Colonic mucosa (tissue), 4 donors: ENCODE data around the gene GAMT. TPM values are rescaled to one million over a fixed set of nuclear protein-coding genes. Genes with fewer than 3 reads are reported as not detected.

ENCODE experiments used
- DNase-seq: peaks from one replicate; pipeline ENCODE4 v3.0.0-alpha.2; 2020
- H3K27ac ChIP-seq: fragments of 200-600 bp; one replicate; pipeline ENCODE4 v1.8.0; 2021
- H3K27me3 ChIP-seq: fragments of 200-600 bp; one replicate; pipeline ENCODE4 v1.8.0; 2021
- H3K36me3 ChIP-seq: fragments of 200-600 bp; one replicate; pipeline ENCODE4 v1.8.0; 2021
- H3K4me1 ChIP-seq: fragments of 200-600 bp; one replicate; pipeline ENCODE4 v1.8.0; 2021; ENCODE audit warnings: mild to moderate bottlenecking
- H3K4me3 ChIP-seq: fragments of 200-600 bp; one replicate; pipeline ENCODE4 v1.8.0; 2021
- H3K9ac ChIP-seq, 2 donors: one replicate each; pipeline ENCODE4 v1.7.0; 2013; ENCODE audit warnings: control low read depth in 2 of 2, low read depth in 2 of 2, low read length in 2 of 2
- H3K9me3 ChIP-seq: fragments of 200-600 bp; one replicate; pipeline ENCODE4 v1.8.0; 2021
- intact Hi-C: fragments of 100-400 bp; cut with DNase I; formaldehyde crosslinking; loops from one replicate; pipeline ENCODE4 v1.14.1; 2022
- total RNA-seq, 2 donors: library from RNA; stranded (reverse); fragmentation: NEBNext Ultra II Directional in 1 of 2; extraction: Animal tissue kit (Norgen Biotek cat#: 25700) in 1 of 2; gene quantifications; one replicate each; pipeline ENCODE4 v1.2.1, GENCODE V29; 2021
- TF ChIP-seq, protein P1 (sequence below): fragments of 200-600 bp; IDR thresholded peaks from one replicate; pipeline ENCODE4 v1.8.0; 2022; ENCODE audit warnings: antibody characterized with exemption, mild to moderate bottlenecking
- donor health status: healthy.
- donor health status: DM: no; HTN: no; CAD: no.
- donor health status: DM: no; HTN: no; CAD: no.

Gene GAMT
- total RNA-seq, 2 donors from 2014 or later = 3.3 to 3.7 TPM

DNA sequence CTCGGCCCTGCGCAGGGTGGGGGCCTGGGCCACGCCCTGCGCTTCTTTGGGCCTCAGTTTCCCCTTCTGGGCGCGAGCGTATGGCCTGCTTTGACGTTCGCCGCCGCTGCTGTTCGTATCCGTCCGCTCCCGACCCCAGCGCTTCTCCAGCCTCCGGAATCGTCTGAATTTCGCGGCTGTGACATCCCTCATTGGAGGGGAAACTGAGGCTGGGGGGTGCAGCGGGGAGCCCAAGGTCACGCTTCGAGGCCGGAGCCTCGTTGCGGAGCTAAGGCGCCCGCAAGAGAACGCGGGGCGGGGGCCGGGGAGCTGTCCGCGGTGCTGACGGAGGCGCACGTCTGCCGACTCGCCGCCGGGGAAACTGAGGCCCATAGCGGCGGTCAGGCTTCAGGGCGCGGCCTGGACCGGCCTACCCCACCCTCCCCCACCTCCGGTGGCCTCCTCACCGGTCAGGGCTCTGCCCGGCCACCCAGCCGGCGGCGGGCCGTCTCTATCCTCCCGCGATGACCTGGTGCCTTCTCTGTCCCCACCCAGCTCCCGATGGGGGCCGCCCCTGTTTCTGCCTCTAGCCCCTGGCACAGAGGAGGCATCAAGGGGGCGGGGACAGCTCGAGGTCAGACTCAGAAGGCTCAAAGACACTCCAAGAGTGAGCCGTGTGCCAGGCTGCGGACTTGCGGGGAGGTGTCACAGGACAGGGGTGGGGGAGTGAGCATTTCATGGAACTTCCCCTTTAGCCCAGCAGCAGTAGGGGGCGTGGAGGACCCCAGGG is 45.6 kb upstream of the GAMT start:
- no peak overlapping the region for H3K9ac ChIP-seq
- no peak overlapping the region for H3K27ac ChIP-seq
- H3K36me3 ChIP-seq = no peaks in the 10 kb centered on the region
- H3K4me3 ChIP-seq = no peak overlapping the region
- H3K27me3 ChIP-seq = peaks cover 64% of the 10 kb centered on the region
- no peaks in the 10 kb centered on the region for H3K9me3 ChIP-seq
- intact Hi-C loops = no loop called here
- peaks cover 11% of the 10 kb centered on the region for H3K4me1 ChIP-seq
- TF ChIP-seq, protein P1, sequence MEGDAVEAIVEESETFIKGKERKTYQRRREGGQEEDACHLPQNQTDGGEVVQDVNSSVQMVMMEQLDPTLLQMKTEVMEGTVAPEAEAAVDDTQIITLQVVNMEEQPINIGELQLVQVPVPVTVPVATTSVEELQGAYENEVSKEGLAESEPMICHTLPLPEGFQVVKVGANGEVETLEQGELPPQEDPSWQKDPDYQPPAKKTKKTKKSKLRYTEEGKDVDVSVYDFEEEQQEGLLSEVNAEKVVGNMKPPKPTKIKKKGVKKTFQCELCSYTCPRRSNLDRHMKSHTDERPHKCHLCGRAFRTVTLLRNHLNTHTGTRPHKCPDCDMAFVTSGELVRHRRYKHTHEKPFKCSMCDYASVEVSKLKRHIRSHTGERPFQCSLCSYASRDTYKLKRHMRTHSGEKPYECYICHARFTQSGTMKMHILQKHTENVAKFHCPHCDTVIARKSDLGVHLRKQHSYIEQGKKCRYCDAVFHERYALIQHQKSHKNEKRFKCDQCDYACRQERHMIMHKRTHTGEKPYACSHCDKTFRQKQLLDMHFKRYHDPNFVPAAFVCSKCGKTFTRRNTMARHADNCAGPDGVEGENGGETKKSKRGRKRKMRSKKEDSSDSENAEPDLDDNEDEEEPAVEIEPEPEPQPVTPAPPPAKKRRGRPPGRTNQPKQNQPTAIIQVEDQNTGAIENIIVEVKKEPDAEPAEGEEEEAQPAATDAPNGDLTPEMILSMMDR = no peak
- no peak for DNase-seq

DNA sequence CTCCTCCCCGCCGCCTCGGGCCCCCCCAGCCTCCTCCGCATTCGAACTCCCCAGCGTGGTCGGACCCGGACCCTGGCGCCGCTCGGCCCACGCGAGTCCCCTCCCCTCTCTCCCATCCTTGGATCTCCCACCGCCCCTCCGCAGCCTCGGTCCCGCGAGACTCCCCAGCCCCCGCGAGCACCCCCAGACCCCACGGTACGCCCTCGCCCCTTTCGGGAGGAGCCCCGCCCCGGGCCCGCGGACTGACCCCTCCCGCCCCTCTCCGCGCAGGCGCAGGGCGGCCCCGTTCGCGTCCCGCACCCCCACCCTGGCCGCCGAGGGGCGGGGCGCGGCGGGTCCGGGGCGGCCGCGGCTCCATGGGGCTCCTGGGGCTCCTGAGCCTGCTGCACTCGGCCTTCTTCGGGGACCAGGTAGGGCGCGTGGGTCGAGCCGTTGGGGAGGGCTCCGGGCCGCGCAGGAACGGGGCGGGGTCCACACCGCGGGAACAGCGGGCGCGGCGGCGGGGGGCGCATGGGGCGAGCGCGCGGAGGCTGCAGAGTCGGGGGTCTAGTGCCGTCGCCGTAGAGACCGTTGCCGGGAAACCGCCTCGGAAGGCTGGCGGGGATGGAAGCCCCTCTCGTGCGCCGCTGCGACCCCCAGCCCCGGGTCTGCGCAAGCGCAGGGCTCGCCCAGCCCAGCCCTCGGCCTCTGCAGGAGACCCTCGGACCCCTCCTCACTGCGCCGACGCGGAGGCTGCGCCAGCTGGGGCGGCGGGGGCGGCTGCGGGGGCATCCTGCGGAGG is 44.8 kb upstream of the GAMT start:
- no peak for DNase-seq
- no peak overlapping the region for H3K9ac ChIP-seq
- H3K36me3 ChIP-seq = peaks cover under 1% of the 10 kb centered on the region
- intact Hi-C loops = no loop called here
- peak overlapping the region; percentile 34 for H3K4me3 ChIP-seq
- peaks cover 57% of the 10 kb centered on the region for H3K27me3 ChIP-seq
- no peak overlapping the region for H3K27ac ChIP-seq
- peaks cover 11% of the 10 kb centered on the region for H3K4me1 ChIP-seq
- no peaks in the 10 kb centered on the region for H3K9me3 ChIP-seq
- TF ChIP-seq, protein P1 = no peak

DNA sequence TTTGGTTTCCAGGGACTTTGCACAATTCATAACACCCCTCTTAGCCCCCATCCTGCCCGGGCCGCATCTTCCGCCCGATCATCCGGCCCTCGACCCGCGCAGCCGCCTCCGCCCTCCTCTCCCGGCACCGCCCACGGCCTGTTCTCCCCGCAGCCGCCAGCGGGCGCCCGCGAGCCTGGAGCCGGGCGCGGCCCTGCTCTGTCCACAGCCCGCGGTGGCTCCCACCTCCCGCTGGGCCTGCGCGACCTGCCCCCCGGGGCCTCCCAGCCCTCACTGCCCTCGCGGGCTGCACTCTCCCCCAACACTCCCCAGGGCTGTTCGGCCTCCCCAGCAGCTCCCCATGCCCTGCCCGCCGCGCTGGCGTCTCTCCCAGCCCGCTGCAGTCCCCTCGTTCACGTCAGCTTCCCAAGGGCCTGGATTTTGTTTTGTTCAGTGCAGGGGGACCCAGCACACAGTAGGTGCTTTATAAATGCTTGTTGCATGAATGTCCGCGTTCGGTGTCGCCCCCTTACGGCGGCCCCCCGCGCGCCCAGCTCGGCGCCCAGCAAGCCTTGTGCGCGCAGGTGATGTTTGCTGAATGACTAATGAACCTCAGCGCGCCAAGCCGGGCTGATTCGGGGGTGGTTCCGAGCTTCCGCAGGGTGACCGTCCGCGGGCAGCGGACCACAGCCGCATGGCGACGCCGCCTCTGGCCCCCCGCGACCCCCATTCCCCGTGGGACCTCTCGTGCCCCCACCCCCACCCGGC is 44.0 kb upstream of the GAMT start:
- peak; percentile 76 for DNase-seq
- Histone ChIP-seq H3K27ac (no peak overlapping the region), H3K9ac (peak overlapping the region; percentile 12 to 43), H3K27me3 (peaks cover 49% of the 10 kb centered on the region), H3K4me3 (peak overlapping the region; percentile 34), H3K36me3 (peaks cover 8% of the 10 kb centered on the region), H3K9me3 (no peaks in the 10 kb centered on the region), H3K4me1 (peaks cover 11% of the 10 kb centered on the region)
- TF ChIP-seq, protein P1 = peak; percentile 87
- intact Hi-C loops = no loop called here

DNA sequence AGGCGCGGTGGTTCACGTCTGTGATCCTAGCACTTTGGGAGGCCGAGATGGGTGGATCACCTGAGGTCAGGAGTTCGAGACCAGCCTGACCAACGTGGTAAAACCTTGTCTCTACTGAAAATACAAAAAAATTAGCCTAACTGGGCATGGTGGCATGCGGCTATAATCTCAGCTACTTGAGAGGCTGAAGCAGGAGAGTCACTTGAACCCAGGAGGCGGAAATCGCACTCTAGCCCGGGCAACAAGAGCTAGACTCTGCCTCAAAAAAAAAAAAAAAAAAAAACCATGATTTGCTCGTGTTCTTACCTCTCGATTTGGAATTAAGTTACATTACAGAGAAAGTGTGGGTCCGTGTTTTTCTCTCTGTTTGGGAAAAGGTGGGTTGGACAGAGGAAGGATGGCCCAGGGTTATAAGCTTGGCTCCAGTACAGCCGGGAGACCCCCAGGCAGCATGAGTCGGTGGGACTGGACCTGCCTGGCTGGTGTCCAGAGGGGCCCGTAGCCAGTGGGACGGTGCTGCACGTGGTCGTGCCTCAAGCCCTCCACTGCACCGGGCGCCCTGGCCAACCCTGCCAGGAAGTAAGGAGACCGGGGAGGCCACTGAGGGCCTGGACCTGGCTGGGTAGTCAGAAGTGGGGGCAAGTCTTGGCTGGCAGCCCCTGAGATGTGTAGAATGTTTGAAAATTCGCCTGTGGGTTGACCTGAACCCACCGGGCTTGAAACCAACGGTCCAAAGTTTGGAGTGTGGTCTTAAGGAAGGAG is 40.5 kb upstream of the GAMT start:
- Histone ChIP-seq H3K9me3 (no peaks in the 10 kb centered on the region), H3K4me3 (no peak overlapping the region), H3K27ac (no peak overlapping the region), H3K4me1 (peaks cover 18% of the 10 kb centered on the region), H3K9ac (no peak overlapping the region), H3K36me3 (peaks cover 17% of the 10 kb centered on the region), H3K27me3 (peaks cover 15% of the 10 kb centered on the region)
- intact Hi-C loops = no loop called here
- no peak for DNase-seq
- TF ChIP-seq, protein P1 = no peak

DNA sequence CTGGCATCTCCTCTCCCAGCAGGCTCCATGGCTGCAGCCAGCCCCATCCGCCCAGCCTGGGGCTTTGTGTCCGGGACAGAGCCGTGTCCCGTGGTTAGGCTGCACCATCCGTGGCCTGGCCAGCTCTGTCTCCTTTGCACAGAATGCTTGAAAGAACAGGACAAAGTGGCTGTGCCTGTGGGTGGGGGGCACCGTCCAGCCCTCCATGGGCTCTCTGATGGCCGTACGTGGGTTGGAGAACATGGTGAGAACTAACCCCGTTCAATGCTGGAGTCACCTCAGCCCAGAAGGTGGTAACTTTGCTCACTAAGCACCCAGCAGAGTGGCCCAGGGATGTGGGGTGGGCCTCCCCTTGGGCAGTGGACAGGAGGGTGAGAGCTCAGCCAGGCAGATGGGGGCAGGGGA is 39.7 kb upstream of the GAMT start:
- H3K27ac ChIP-seq = no peak overlapping the region
- peaks cover 17% of the 10 kb centered on the region for H3K36me3 ChIP-seq
- peaks cover 7% of the 10 kb centered on the region for H3K27me3 ChIP-seq
- no peak overlapping the region for H3K4me3 ChIP-seq
- H3K9me3 ChIP-seq = no peaks in the 10 kb centered on the region
- intact Hi-C loops = no loop called here
- TF ChIP-seq, protein P1 = no peak
- no peak overlapping the region for H3K9ac ChIP-seq
- no peak for DNase-seq
- H3K4me1 ChIP-seq = peaks cover 12% of the 10 kb centered on the region
